ENCODE measurements around the gene TDRD1. TPM values are rescaled to one million over a fixed set of nuclear protein-coding genes. Genes with fewer than 3 reads are reported as not detected.

TDRD1 gene
- total RNA-seq, 1 experiment from 2014 or later: not detected

- no peak overlapping the region for H3K4me3 ChIP-seq (replicated peaks in 1 of 2; ENCODE audit: low read depth in 1 of 2, low read length in 2 of 2)
- H4K20me1 ChIP-seq (ENCODE audit: insufficient read depth): no peaks in the 10 kb centered on the region
- no peaks in the 10 kb centered on the region for H3K9me3 ChIP-seq (ENCODE audit: control insufficient read depth in 1 of 2, insufficient read depth in 1 of 2, low read depth in 1 of 2, low read length in 2 of 2)
- no TSS peak for BruUV-seq (replicated peaks)
- H3K36me3 ChIP-seq (ENCODE audit: control insufficient read depth in 1 of 2, insufficient read depth in 2 of 2, low read length in 2 of 2): no peaks in the 10 kb centered on the region
- intact Hi-C loops (cut with micrococcal nuclease): no loop called here
- RAD21 ChIA-PET (ENCODE audit: low non-redundant PET in 1 of 2, low total read pairs in 2 of 2, uncharacterized antibody in 2 of 2, unreplicated experiment in 2 of 2): no interaction called here
- peaks cover 10 to 14% of the 10 kb centered on the region in 2 experiments for H3K4me1 ChIP-seq (ENCODE audit: control insufficient read depth in 1 of 2, insufficient read depth in 2 of 2, low read length in 2 of 2)
- CTCF ChIA-PET: interaction anchor here (1.7 kb wide), 1 partner anchor 31 kb away, joined by 9 read pairs; no protein-coding TSS in a partner anchor
- no peaks in the 10 kb centered on the region for H3K79me2 ChIP-seq (ENCODE audit: insufficient read depth, low read length)
- H3K9me2 ChIP-seq (ENCODE audit: insufficient read depth): no peaks in the 10 kb centered on the region
- POLR2A ChIA-PET: no interaction called here
- no peak overlapping the region for H3K4me2 ChIP-seq (ENCODE audit: low read length)
- DNase-seq (ENCODE audit: low read depth, low spot score) (no peak), ATAC-seq (no peak)
- peaks cover 12% of the 10 kb centered on the region for H3K27me3 ChIP-seq (ENCODE audit: insufficient read depth, low read length)
- TF ChIP-seq ATF3 (IDR thresholded peaks at IDR 0.05): no peak
- TF ChIP-seq MAX (IDR thresholded peaks at IDR 0.05): no peak
- no peak for TF ChIP-seq CEBPB (IDR thresholded peaks at IDR 0.05; ENCODE audit: low read depth)
- TF ChIP-seq FOSL1 (IDR thresholded peaks at IDR 0.05; ENCODE audit: low read depth): no peak
- TF ChIP-seq SIN3A (IDR thresholded peaks at IDR 0.05; ENCODE audit: low read depth): no peak
- TF ChIP-seq SP1 (IDR thresholded peaks at IDR 0.05; ENCODE audit: low read depth): no peak
- no peak for TF ChIP-seq EGR1 (IDR thresholded peaks at IDR 0.05; ENCODE audit: low read depth)
- TF ChIP-seq REST (IDR thresholded peaks at IDR 0.05; ENCODE audit: low read depth): no peak
- TF ChIP-seq RAD21 (IDR thresholded peaks at IDR 0.05; ENCODE audit: low read depth): no peak
- H3K27ac ChIP-seq (ENCODE audit: low read depth, low read length): no peak overlapping the region
- no peak overlapping the region for H2AFZ ChIP-seq (ENCODE audit: low read depth, low read length, poor library complexity, severe bottlenecking)
- no peak overlapping the region for H3K9ac ChIP-seq (ENCODE audit: low read length)
These were observed 93.5 kb downstream of the TDRD1 start for GRCh38 chr10:114272696-114273095.

All from HCT116 (cell line).